ENCODE data around the gene CYB561D1.

DNA sequence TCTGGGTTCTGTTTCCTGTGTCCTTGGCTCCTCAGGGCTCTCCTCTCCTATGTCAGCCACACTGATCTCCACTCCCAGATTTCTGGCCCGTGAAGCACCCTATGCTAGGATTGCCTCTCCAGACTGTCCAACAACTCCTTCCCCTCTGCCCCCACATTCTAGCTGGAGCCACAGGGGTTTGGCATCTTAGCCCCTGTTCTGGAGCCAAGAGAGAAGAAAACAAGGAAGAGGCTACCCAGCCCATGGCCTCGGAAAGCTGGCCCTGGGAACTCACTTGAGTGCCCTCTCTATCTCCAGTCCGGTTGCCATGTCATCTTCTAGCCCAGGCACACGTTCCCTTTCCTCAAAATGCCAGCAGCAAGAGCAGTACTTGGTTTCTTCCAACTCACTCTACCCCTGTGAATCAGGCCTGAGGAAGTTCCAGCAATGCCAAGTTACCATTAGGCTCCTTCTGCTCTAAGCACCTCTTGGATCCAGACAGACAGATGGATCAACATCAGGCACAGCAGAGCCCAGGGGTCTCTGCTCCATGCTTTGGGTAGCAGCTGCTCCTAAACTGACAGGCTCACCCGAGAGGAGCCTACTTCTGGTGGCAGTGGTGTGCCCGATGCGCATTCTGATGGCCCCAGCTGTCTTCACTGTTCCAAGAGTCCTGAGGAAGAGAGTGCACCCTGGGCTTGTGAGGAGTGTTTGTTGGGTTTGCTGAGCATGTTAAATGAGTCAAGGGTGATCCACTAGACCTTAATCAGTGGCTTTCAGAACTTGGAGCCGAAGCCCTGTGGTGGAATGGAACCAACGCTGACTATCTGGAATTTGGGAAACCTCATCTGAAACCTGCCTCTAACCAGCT is 34.2 kb downstream of the CYB561D1 start:
- TF ChIP-seq, protein P1, sequence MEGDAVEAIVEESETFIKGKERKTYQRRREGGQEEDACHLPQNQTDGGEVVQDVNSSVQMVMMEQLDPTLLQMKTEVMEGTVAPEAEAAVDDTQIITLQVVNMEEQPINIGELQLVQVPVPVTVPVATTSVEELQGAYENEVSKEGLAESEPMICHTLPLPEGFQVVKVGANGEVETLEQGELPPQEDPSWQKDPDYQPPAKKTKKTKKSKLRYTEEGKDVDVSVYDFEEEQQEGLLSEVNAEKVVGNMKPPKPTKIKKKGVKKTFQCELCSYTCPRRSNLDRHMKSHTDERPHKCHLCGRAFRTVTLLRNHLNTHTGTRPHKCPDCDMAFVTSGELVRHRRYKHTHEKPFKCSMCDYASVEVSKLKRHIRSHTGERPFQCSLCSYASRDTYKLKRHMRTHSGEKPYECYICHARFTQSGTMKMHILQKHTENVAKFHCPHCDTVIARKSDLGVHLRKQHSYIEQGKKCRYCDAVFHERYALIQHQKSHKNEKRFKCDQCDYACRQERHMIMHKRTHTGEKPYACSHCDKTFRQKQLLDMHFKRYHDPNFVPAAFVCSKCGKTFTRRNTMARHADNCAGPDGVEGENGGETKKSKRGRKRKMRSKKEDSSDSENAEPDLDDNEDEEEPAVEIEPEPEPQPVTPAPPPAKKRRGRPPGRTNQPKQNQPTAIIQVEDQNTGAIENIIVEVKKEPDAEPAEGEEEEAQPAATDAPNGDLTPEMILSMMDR (conservative IDR thresholded peaks at IDR 0.05): no peak
- no peak for TF ChIP-seq EZH2 (IDR thresholded peaks at IDR 0.05; ENCODE audit: low read depth)
